Caco-2 (cell line): ENCODE data around the gene AGRN. TPM values are rescaled to one million over a fixed set of nuclear protein-coding genes. Genes with fewer than 3 reads are reported as not detected.

Experiments
- BruUV-seq: library from RNA; stranded (reverse); fragments of 400-500 nt; replicated peaks from 2 replicates; lab custom pipeline; 2021; lab: Mats Ljungman, UMichigan
- CTCF ChIA-PET: fragments of 300-600 bp; sonication (Branson Sonifier 250); formaldehyde crosslinking; loops from one replicate; lab custom pipeline; 2022; ENCODE audit warnings: antibody characterized with exemption; lab: Charles Lee
- POLR2A ChIA-PET: fragments of 300-600 bp; sonication (Branson Sonifier 250); formaldehyde crosslinking; loops from one replicate; lab custom pipeline; 2022; ENCODE audit warnings: antibody characterized with exemption; lab: Charles Lee
- DNase-seq, 2 experiments: peaks; one replicate each; pipeline versions ENCODE4 v3.0.0 to v3.0.0-alpha.2; 2020 to 2022
- H3K27me3 ChIP-seq: replicated peaks from 2 replicates; pipeline ENCODE4 v1.6.0; 2011; ENCODE audit warnings: low read length; ENCODE audit not compliant: control insufficient read depth, insufficient read depth
- H3K36me3 ChIP-seq: 2 replicates; pipeline ENCODE4 v1.5.1; 2011; ENCODE audit warnings: low read length; ENCODE audit not compliant: control insufficient read depth, insufficient read depth
- H3K4me1 ChIP-seq: fragments of 250-450 bp; sonication (Bioruptor Pico); 2 replicates; pipeline ENCODE4 v1.5.1; 2020; ENCODE audit warnings: mild to moderate bottlenecking
- H3K4me3 ChIP-seq: 2 replicates; pipeline ENCODE4 v1.5.1; 2011; ENCODE audit warnings: low read depth, mild to moderate bottlenecking, control low read depth, low read length
- H3K9me3 ChIP-seq: fragments of 250-450 bp; sonication (Bioruptor Pico); 2 replicates; pipeline ENCODE4 v1.5.1; 2020; ENCODE audit warnings: mild to moderate bottlenecking, moderate library complexity
- H3K27ac Mint-ChIP-seq: one replicate; pipeline ENCODE4 v1.8.0; 2022; ENCODE audit warnings: mixed read lengths; ENCODE audit not compliant: unreplicated experiment
- H3K27me3 Mint-ChIP-seq: one replicate; pipeline ENCODE4 v1.8.0; 2022; ENCODE audit warnings: mixed read lengths; ENCODE audit not compliant: insufficient read depth, unreplicated experiment
- H3K36me3 Mint-ChIP-seq: one replicate; pipeline ENCODE4 v1.8.0; 2022; ENCODE audit warnings: mild to moderate bottlenecking, mixed read lengths; ENCODE audit not compliant: insufficient read depth, unreplicated experiment
- H3K4me1 Mint-ChIP-seq: one replicate; pipeline ENCODE4 v1.8.0; 2022; ENCODE audit warnings: low read depth, mixed read lengths; ENCODE audit not compliant: unreplicated experiment
- H3K4me3 Mint-ChIP-seq: one replicate; pipeline ENCODE4 v1.8.0; 2022; ENCODE audit warnings: mild to moderate bottlenecking, moderate library complexity, mixed read lengths; ENCODE audit not compliant: unreplicated experiment
- H3K9me3 Mint-ChIP-seq: one replicate; pipeline ENCODE4 v1.8.0; 2022; ENCODE audit warnings: mixed read lengths; ENCODE audit not compliant: unreplicated experiment
- intact Hi-C: fragments of 100-400 bp; cut with micrococcal nuclease; formaldehyde crosslinking; loops from one replicate; pipeline ENCODE4 v1.10.0; 2022; ENCODE audit not compliant: unreplicated experiment
- total RNA-seq: library from RNA; stranded (reverse); gene quantifications from 2 replicates; pipeline ENCODE4 v1.2.3, GENCODE V29; 2022
- TF ChIP-seq, protein P1 (sequence below), 2 experiments: fragments of 200-600 bp in 1 of 2; IDR thresholded peaks; 1 replicate in 1 of 2; 2 replicates in 1 of 2; pipeline versions ENCODE4 v1.5.1 to v1.8.0; 2011 to 2022; ENCODE audit warnings: antibody characterized with exemption in 1 of 2, control low read depth in 1 of 2, inconsistent platforms in 1 of 2, low read depth in 1 of 2, low read length in 1 of 2, mild to moderate bottlenecking in 1 of 2, moderate library complexity in 1 of 2; ENCODE audit not compliant: insufficient read depth in 1 of 2, severe bottlenecking in 1 of 2, unreplicated experiment in 1 of 2

Gene AGRN
- total RNA-seq, 1 experiment from 2014 or later = 176 TPM

GRCh38 chr1:995665-996633 is 24.0 kb upstream of the AGRN start:
- Mint-ChIP-seq H3K27ac (peak overlapping the region; percentile 21), H3K4me1 (no peaks in the 10 kb centered on the region), H3K27me3 (no peaks in the 10 kb centered on the region), H3K4me3 (peak overlapping the region; percentile 30), H3K36me3 (peaks cover 40% of the 10 kb centered on the region), H3K9me3 (no peaks in the 10 kb centered on the region)
- Histone ChIP-seq H3K27me3 (no peaks in the 10 kb centered on the region), H3K4me3 (no peak overlapping the region), H3K4me1 (peaks cover 19% of the 10 kb centered on the region), H3K36me3 (no peaks in the 10 kb centered on the region), H3K9me3 (peaks cover 8% of the 10 kb centered on the region; the same call in 1 of the 2 replicates)
- BruUV-seq = no TSS peak
- POLR2A ChIA-PET = no interaction called here
- TF ChIP-seq, protein P1, sequence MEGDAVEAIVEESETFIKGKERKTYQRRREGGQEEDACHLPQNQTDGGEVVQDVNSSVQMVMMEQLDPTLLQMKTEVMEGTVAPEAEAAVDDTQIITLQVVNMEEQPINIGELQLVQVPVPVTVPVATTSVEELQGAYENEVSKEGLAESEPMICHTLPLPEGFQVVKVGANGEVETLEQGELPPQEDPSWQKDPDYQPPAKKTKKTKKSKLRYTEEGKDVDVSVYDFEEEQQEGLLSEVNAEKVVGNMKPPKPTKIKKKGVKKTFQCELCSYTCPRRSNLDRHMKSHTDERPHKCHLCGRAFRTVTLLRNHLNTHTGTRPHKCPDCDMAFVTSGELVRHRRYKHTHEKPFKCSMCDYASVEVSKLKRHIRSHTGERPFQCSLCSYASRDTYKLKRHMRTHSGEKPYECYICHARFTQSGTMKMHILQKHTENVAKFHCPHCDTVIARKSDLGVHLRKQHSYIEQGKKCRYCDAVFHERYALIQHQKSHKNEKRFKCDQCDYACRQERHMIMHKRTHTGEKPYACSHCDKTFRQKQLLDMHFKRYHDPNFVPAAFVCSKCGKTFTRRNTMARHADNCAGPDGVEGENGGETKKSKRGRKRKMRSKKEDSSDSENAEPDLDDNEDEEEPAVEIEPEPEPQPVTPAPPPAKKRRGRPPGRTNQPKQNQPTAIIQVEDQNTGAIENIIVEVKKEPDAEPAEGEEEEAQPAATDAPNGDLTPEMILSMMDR (IDR thresholded peaks at IDR 0.05; ENCODE audit: insufficient read depth in 1 of 2, low read depth in 1 of 2, low read length in 1 of 2, severe bottlenecking in 1 of 2, unreplicated experiment in 1 of 2) = no peak
- intact Hi-C loops = loop anchor here (5.0 kb wide), 1 partner anchor 76 kb away; the partner anchor contains the start of gene RNF223
- DNase-seq = peak; percentile 74 to 84
- CTCF ChIA-PET = no interaction called here

DNA sequence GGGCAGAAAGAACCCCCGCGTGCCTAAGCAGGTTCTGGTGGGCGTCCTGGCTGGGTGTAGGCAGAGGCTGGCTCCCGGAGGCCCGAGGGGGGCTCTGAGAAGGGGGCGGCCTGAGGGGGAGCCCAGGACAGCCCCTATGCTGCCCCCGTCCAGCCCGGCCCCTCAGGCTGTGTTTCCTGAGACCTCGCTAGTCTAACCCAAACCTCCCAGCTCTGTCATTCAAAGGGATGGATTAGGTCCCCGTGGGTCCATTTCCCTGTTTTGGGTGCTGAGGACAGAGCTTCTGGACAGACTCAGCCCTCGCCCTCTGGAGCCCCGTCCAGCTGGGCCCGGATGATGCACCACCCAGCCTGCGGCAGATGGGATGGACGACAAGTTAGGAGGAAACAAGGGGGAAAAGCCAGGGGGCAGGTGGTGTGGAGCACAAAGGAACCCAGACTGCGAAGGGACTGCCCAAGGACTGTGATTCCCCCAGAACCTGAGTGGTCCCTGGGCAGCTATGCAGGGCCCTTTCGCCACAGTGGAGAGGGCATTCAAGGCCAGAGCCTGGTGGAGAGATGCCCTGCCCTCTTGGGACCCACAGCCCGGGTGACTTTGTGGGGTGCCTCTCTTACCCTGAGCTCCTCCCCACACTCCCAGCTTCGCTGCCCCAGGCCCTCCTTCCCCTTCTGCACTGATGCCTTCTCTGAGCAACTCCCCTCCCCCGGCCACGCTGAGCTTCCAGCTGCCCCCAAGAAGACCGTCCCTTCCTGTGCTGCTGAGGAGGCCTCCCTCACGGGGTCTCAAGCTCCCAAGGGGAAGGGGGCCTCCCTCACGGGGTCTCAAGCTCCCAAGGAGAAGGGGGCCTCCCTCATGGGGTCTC is 22.8 kb upstream of the AGRN start:
- Histone ChIP-seq H3K4me3 (no peak overlapping the region), H3K36me3 (no peaks in the 10 kb centered on the region), H3K4me1 (peaks cover 19% of the 10 kb centered on the region), H3K27me3 (no peaks in the 10 kb centered on the region), H3K9me3 (peaks cover 5% of the 10 kb centered on the region; the same call in 1 of the 2 replicates)
- peak in 1 of 2 experiments; percentile 42 for DNase-seq
- ChIA-PET POLR2A (interaction anchor here (0.7 to 1.0 kb wide), 2 partner anchors 17 to 119 kb away, joined by 3 read pairs; partner anchors contain the start of genes C1orf159 and ISG15), CTCF (no interaction called here)
- peak overlapping the region; percentile 48 for H3K4me3 Mint-ChIP-seq
- BruUV-seq = no TSS peak
- intact Hi-C loops = loop anchor here (5.0 kb wide), 1 partner anchor 75 kb away; the partner anchor contains the start of gene RNF223
- no peaks in the 10 kb centered on the region for H3K9me3 Mint-ChIP-seq
- H3K36me3 Mint-ChIP-seq = peaks cover 36% of the 10 kb centered on the region
- TF ChIP-seq, protein P1 (IDR thresholded peaks at IDR 0.05; ENCODE audit: insufficient read depth in 1 of 2, low read depth in 1 of 2, low read length in 1 of 2, severe bottlenecking in 1 of 2, unreplicated experiment in 1 of 2) = no peak
- H3K27ac Mint-ChIP-seq = no peak overlapping the region
- no peaks in the 10 kb centered on the region for H3K4me1 Mint-ChIP-seq
- no peaks in the 10 kb centered on the region for H3K27me3 Mint-ChIP-seq

- Mint-ChIP-seq H3K4me3 (peak overlapping the region; percentile 48), H3K9me3 (no peaks in the 10 kb centered on the region), H3K4me1 (no peaks in the 10 kb centered on the region), H3K27me3 (no peaks in the 10 kb centered on the region), H3K27ac (no peak overlapping the region), H3K36me3 (peaks cover 35% of the 10 kb centered on the region)
- TF ChIP-seq, protein P1 (IDR thresholded peaks at IDR 0.05; ENCODE audit: insufficient read depth in 1 of 2, low read depth in 1 of 2, low read length in 1 of 2, severe bottlenecking in 1 of 2, unreplicated experiment in 1 of 2) = no peak
- Histone ChIP-seq H3K36me3 (no peaks in the 10 kb centered on the region), H3K4me3 (no peak overlapping the region), H3K27me3 (no peaks in the 10 kb centered on the region), H3K9me3 (no peaks in the 10 kb centered on the region), H3K4me1 (peaks cover 20% of the 10 kb centered on the region)
- CTCF ChIA-PET = no interaction called here
- POLR2A ChIA-PET = interaction anchor here (1.0 kb wide), 1 partner anchor 16 kb away, joined by 3 read pairs; the partner anchor contains the start of gene ISG15
- DNase-seq = peak in 1 of 2 experiments; percentile 34
- intact Hi-C loops = loop anchor here (5.0 kb wide), 1 partner anchor 75 kb away; the partner anchor contains the start of gene RNF223
- BruUV-seq = no TSS peak
Observed at GRCh38 chr1:997713-997992, 22.3 kb upstream of the AGRN start.
